Left ventricle myocardium inferior (tissue), 1 donor: ENCODE results near the gene NHP2. TPM values are rescaled to one million over a fixed set of nuclear protein-coding genes. Genes with fewer than 3 reads are reported as not detected.

Experiments
- DNase-seq: peaks from one replicate; pipeline ENCODE4 v3.0.0-alpha.2; 2020
- H3K27ac ChIP-seq: fragments of 200-600 bp; replicated peaks from 2 replicates; pipeline ENCODE4 v1.8.0; 2021
- H3K27me3 ChIP-seq: fragments of 200-600 bp; 2 replicates; pipeline ENCODE4 v1.8.0; 2021; ENCODE audit warnings: low read depth
- H3K36me3 ChIP-seq: fragments of 200-600 bp; 2 replicates; pipeline ENCODE4 v1.8.0; 2021
- H3K4me1 ChIP-seq: fragments of 200-600 bp; 2 replicates; pipeline ENCODE4 v1.8.0; 2021
- H3K4me3 ChIP-seq: fragments of 200-600 bp; 2 replicates; pipeline ENCODE4 v1.8.0; 2021; ENCODE audit warnings: mild to moderate bottlenecking, moderate library complexity
- H3K9me3 ChIP-seq: fragments of 200-600 bp; replicated peaks from 2 replicates; pipeline ENCODE4 v1.8.0; 2021
- CTCF ChIP-seq: fragments of 200-600 bp; IDR thresholded peaks from 2 replicates; pipeline ENCODE4 v1.8.0; 2021; ENCODE audit warnings: antibody characterized with exemption, mild to moderate bottlenecking, borderline replicate concordance
- intact Hi-C: fragments of 100-400 bp; cut with micrococcal nuclease; formaldehyde crosslinking; loops from one replicate; pipeline ENCODE4 v1.11.0; 2022
- total RNA-seq: library from RNA; stranded (reverse); fragmentation: NEBNext Ultra II Directional; extraction: Animal tissue kit (Norgen Biotek cat#: 25700); gene quantifications from one replicate; pipeline ENCODE4 v1.2.1, GENCODE V29; 2021
- donor health status: DM: no; HTN: yes; CAD: no; lungs with severe emphysema.

NHP2 gene
- total RNA-seq, 1 donor from 2014 or later, result 78.1 TPM

GRCh38 chr5:178104492-178104891 lies 49.2 kb downstream of the NHP2 start:
- Histone ChIP-seq H3K27ac (no peak overlapping the region), H3K4me3 (no peak overlapping the region), H3K4me1 (no peaks in the 10 kb centered on the region), H3K9me3 (no peaks in the 10 kb centered on the region), H3K27me3 (peaks cover 5% of the 10 kb centered on the region), H3K36me3 (no peaks in the 10 kb centered on the region)
- DNase-seq, result no peak
- TF ChIP-seq CTCF, result no peak
- intact Hi-C loops, result no loop called here

- H3K4me1 ChIP-seq, result no peaks in the 10 kb centered on the region
- H3K27ac ChIP-seq, result no peak overlapping the region
- TF ChIP-seq CTCF, result no peak
- H3K36me3 ChIP-seq, result no peaks in the 10 kb centered on the region
- intact Hi-C loops, result no loop called here
- no peaks in the 10 kb centered on the region for H3K9me3 ChIP-seq
- DNase-seq, result no peak
- H3K27me3 ChIP-seq, result peaks cover 12% of the 10 kb centered on the region
- H3K4me3 ChIP-seq, result no peak overlapping the region
Observed at GRCh38 chr5:178103612-178104011, 50.1 kb downstream of the NHP2 start.

Other genes with a start within 250 kb of the NHP2 start
- not detected for gene PROP1, start 157.6 kb downstream of the NHP2 start, total RNA-seq
- 1.8 TPM for gene N4BP3, start 40.4 kb downstream of the NHP2 start, total RNA-seq
- 38.9 TPM for gene RMND5B, start 22.9 kb downstream of the NHP2 start, total RNA-seq
- not detected for gene GMCL2, start 33.5 kb upstream of the NHP2 start, total RNA-seq
- gene HNRNPAB, start 50.6 kb upstream of the NHP2 start, total RNA-seq, result 85.2 TPM
- gene PHYKPL, start 78.9 kb upstream of the NHP2 start, total RNA-seq, result 34.0 TPM